GM21515 (cell line): ENCODE measurements around the gene TSPYL1.
"Not testable (repeated sequence)": the region's sequence is repeated elsewhere in the genome, so short reads cannot be mapped to it uniquely, and the experiment has no call there.

ENCODE experiments used
- ATAC-seq: cut with Tn5 transposase; IDR thresholded peaks from one replicate; pipeline ENCODE4 v1.9.1; 2021; ENCODE audit not compliant: unreplicated experiment

Gene TSPYL1

DNA sequence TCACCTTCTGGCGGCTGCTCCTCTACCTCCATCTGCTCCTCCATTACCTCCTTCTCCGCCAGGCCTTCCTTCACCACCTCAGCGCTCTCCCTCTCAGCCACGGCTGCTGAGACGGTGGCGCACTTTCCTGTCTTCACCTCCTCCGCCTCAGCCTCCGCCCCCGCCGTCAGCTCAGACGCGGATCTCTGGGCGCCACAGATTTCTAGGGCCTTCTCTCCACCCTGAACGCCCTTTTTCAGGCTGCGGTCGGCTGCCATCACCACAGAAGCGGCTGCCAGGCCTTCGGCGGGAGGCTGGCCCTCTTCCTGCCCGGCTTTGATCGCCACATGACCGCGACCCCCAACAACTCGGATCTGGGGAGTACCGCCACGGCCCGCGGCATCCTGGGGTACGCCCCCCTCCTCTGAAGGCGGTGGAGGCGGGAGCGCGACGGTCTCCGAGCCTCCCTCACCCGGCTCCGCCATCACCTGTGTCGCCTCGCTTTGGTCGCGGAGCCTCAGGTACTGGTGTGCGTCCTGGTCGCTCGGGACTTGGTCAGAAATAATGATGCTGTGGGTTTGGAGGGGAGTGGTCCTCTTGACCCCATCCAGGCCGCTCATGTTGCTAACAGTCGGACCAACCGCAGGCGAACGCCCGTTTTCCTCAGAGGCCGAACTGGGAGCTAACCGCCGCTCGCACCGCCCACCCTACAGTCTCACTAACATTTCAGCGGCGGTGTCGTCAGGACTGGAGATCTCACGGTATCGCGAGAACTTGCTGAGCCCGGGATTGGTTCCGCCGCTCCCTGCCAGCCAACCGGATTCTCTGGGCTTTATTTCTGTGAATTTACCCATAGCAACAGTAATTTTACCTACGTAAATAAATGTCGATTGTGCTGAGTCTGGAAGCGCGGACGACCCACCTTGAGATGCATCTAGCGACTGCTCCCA, at the start of gene TSPYL1:
Gene TSPYL1, minus strand, starts transcription at position 699 of the 929 bp plus-strand sequence. Its CDS starts 100 bp downstream, at position 599.
- ATAC-seq, result peak; percentile 93

DNA sequence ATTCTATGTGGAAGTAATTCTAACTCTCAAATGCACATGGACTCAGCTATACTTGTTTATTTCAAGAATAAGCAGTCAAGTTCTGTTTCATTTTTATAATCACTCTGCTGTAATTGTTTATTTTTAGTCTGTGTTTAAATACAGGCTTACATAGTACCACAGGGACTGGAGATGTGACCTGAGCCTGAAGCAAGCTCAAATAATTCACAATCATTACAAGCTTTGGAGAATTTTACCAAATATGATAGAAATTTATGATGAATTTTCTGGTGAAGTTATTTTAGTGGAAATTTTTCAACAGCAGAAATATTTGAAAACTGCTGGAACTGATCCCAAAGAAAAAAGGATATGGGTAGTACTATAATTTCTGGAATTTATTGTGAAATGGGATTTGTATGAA, 49.4 kb upstream of the TSPYL1 start:
- ATAC-seq, result no peak

DNA sequence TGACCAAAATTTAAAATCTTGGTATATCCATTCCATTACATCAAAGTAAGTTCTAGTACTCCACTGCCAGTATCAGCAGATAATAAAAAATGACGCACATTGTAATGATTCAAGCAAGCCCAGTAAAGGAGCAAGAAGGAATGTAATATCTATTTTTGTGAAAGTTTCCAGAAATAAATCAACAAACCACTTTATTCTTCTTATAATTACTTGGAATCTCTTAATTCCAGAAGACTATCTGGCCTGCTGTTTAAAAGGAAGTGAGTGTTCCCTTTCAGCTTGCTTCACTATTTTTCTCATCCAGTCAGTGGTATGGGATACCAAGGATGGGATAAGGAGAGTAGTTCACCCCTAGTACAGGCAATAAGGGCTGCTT, 48.8 kb upstream of the TSPYL1 start:
- no peak for ATAC-seq

DNA sequence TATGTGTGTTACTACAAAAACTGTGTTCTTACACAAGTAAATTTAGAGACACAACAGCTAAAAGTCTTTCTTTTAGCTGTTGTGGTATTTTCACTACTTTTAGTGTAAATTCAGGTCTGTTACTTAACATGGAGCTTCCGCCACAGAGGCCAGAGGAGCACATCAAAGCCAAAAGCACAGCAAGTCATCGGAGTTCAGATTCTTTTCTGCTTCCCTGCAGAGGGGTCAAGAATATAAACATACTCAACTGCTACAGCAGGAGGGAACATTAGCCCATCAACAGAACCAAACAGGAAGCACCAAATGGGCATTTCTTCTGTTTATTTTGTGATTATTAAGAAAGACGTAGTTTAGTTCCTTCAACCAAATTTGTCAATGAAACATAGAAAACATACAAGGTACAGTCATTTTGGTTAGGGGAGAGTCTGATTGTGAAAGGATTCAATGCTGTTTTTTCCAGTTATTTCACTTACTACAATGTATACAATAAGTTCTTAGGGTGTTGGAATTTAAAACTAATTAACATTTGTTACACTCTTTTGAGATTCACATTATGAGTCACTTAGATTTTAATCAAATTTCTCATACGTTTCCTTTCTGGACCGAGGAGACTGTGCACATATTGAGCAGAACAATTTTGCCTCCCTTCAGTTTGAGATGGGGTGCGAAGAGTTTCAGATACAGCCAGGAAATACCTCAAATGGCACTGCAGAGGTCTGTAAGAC, 48.2 kb upstream of the TSPYL1 start:
- no peak for ATAC-seq

DNA sequence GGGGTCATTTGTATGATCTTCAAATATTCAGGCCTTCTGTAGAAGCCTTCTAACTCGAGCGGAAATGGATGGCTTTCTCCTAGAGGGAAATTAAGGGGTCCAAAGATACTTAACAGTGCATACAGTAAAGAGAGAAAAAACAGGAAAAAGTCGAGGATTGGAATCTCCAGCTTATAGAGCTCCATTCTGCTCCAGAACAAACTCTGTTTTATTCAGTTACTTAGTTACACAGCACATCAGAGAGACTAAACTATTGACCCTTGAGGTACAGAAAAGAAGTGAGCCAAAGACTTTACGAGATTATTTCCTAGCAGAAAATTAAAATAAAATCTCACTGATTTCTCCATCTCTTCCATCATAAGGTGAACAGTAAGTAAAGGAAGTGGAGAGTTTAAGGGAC, 47.3 kb upstream of the TSPYL1 start:
- no peak for ATAC-seq

DNA sequence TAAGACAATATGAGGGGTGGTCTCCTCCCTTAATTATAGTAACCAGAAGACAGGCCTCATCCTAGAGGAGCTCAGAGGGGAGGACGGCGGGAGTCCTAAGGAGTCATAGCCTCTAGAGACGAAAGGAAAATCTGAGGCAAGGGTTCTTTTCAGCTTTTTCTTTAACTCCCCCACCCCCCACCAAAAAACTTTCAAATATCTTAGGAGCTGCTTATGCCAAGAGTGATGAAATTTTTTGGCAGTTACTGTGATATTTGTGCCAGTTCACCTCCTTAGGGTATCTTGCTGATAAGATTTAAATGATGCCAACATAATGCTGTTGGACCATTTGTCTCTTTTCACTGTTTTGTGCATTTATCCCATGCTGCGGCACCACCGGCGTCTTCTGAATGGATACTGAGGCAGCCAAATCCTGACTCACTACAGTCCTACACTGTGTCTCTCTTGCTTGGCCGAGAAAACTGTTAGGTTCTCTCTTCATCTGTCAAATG, 46.5 kb upstream of the TSPYL1 start:
- ATAC-seq, result no peak

DNA sequence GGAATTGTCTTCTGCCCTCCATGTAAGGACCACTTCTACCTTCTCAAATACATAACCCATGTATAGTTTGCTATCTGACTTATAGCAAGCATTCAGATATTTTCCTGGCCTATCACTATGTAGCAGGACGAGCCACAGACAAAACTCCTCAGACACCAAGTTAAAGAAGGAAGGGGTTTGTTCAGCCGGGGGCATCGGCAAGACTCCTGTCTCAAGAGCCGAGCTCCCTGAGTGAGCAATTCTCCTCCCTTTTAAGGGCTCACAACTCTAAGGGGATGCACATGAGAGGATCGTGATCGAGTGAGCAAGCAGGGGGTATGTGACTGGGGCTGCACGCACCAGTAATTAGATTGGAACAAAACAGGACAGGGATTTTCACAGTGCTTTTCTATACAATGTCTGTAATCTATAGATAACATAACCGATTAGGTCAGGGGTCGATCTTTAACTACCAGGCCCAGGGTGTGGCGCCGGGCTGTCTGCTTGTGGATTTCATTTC, 46.0 kb upstream of the TSPYL1 start:
- ATAC-seq, result not testable (repeated sequence)

DNA sequence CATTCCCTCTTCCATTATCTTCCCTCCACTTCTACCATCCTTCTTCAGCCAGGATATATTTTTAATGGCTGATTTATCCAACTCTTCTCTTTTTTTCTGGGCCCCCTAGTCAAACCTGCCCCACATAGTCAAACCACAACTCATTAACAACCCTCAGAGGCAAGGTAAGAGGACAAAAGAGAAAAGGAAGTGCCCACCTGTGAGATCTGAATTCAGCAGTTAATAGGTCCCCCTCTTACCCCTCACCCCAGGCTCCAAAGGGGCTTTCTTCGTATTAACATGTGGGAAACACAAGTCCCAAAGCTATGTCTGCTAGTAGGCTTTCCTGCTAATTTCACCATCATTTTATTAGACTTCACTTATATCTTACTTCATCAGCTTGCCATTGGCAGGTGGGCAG, 44.1 kb upstream of the TSPYL1 start:
- ATAC-seq, result no peak

DNA sequence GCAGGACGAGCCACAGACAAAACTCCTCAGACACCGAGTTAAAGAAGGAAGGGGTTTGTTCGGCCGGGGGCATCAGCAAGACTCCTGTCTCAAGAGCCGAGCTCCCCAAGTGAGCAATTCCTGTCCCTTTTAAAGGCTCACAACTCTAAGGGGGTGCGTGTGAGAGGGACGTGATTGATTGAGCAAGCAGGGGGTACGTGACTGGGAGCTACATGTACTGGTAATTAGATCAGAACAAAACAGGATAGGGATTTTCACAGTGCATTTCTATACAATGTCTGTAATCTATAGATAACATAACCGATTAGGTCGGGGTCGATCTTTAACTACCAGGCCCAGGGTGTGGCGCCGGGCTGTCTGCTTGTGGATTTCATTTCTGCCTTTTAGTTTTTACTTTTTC, 42.2 kb upstream of the TSPYL1 start:
- ATAC-seq, result not testable (repeated sequence)

DNA sequence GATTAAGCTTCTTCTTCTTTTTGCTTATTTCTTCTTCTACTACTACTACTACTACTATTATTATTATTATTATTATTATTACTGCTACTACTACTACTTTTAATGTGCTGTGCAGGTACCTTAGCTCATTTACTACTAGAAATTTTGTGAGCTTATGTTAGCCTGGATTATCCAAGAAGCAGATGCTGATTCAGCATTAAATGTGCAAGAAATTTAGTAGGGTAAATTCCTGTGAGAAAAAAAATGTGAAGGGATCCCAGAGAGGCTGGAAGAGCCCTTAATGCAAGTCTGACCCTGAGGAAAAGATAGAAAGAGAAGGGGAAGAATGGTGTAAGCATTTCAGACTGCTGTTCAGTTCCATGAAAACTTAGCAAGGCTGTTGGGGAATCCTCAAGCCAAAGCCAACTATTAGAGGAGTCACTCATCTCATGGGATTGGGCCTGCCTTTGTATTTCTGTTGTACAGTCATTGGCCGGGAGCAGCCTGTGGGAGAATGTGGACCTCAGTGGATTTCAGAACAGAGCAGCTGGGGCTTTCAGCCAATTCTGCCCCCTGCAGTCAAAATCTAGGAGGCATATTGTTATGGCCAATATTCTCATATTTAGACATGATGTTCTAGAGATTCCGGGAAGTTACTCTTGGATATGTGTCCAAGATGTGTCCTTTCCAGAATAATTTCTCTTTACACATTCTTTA, 37.2 kb upstream of the TSPYL1 start:
- ATAC-seq, result no peak

DNA sequence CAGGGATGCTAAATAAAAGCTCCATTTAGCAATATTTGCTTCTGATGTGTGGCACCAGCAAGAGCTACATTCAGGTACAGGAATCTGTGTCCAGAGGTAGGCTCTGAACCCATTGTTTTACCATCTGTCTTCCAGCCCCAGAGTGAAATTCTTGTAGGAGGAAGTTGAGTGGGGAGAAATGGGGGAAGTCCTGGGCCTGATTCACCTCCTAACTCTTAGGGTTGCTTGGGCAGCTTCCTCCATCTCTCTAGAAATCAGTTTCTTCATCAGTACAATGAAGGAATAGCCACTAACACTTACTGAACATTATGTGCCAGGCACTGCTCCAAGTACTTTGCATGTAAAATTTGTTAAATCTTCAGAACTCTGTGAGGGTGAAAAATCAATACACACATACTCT, 35.1 kb upstream of the TSPYL1 start:
- ATAC-seq, result no peak

DNA sequence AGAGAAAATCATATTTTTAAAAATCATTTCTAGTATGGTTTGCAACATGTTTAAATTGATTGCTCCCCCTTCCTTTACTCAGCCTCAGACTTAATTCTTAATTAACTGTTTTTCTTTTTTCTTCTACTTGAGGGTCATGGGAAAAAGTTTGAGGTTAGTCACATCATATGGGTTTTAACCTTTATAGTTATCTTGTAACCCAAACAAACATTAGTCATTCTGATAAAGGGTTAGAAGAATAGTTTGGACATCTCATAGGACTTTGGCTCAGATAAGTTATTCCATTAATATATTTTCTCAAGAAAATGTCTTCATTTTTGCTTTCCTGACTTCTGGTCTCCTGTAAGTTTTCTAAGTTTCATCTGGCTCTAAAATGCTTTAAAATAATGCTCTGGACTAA, 34.5 kb upstream of the TSPYL1 start:
- no peak for ATAC-seq

DNA sequence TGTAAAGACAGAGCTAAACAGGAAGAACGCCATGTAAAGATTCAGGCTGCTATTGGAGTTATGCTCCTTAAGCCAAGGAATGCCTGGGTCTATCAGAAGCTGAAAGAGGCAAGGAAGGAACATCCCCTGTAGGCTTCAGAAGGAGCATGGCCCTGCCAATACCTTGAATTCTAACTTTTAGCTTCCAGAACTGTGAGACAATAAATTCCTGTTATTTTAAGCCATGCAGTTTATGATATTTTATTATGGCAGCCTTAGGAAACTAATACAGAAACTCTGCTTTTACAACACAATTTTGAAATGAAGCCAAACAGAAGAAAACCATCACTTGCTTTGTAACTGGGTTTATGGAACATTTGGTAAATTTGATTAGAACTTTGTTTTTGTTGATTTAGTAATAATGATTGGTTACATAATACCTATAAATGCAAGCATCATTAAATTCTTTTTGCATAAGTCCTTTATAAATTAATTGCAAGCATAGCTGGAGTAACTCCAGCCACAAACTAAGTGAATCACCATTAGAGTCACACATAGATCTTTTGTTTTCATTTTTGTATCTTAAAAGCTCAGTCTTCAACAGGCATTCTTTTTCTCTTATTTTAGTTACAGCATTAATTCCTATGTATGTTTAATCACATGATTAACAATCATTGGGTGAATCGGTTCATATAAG, 33.5 kb upstream of the TSPYL1 start:
- ATAC-seq, result no peak

DNA sequence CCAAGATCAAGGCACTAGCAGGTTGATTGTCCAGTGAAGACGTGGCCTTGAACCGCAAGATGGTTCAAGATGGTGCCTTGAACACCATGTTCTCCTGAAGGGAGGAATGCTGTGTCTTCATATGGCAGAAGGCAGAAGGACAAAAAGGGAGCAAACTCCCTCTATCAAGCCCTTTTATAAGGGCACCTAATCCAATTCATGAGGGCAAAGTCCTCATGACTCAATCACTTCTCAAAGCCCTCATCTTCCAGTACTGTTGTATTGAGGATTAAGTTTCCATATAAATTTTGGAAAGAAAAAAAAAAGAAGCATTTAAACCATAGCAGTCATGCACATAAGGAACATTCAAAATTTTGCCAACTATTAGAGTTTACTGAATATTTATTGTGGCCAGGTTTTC, 29.9 kb upstream of the TSPYL1 start:
- no peak for ATAC-seq

DNA sequence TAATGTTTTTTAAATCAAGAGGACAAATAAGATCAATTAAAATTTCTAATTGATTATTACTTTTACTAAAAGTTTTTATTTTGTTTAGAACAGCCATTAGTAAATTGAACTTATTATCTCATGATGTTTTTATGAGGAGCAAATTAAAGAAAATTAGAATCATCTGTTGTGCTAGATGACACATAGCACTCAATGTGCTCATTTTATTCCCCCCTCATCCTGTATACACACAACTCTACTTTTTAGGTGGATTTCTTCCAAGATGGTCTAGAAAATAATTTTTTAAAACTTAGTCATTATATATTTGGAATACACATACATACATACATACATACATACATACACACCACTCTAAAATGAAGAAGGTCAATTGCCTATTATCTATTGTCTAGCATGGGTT, 29.3 kb upstream of the TSPYL1 start:
- no peak for ATAC-seq

DNA sequence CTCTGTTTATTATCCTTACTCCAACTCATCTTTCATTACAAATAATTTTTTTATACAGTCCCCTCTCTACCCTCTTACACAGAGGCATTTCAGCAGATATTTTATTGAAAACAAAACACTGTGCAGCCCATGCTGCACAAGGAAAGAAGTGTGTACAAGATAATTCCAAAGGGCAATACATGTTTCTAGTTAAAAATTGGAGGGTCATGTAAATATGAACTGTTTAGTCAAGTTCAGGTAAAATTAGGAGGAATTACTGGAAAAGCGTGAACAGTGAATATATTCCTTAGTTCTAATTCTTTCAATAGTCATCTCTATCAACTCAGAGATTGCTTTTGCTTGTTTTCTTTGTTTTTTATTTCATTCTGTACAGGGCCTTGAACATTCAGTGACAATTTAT, 27.9 kb upstream of the TSPYL1 start:
- no peak for ATAC-seq

DNA sequence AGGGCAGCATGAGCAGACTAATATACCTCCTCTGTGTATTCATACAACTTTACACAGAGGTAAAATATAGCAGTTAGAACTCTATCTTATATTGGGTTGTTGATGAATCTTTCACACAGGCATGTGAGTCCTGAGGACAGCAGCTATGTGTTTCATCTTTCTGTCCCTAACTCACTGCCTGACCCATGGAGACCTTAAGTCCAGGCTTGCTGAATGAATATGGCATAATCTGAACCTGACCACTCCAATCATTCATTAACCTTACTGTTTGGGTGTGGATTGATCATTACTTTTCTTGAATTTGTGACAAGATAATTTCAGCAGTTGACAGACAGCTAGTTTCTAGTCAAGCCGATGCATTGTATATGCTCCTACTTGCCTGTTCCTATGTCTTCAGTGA, 27.3 kb upstream of the TSPYL1 start:
- ATAC-seq, result no peak

DNA sequence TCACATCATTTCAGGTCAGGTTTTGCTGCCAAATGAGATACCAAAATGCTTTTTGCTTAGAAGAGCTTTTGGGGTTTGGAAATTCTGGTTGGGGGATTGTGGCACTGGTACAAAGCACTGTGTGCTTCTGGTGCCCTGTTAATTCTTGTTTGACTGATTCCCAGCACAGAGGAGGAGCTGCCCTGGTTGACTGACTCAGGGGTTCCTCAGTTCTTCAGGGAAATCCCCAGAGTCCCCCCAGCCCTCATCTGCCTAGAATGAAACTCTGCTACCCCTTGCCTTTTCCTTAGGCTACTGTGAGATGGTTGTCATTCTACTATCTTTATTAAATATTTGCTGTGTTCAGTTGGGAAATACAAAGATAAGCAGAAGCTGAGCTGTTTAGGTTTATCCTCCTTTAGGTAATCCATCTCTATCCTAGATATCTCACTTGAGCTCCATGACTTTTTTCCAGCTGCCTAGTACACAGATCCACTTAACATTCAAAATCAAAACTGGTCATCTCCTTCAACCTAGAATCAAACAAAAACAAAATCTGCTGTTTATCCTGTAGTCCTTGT, 24.9 kb upstream of the TSPYL1 start:
- no peak for ATAC-seq

DNA sequence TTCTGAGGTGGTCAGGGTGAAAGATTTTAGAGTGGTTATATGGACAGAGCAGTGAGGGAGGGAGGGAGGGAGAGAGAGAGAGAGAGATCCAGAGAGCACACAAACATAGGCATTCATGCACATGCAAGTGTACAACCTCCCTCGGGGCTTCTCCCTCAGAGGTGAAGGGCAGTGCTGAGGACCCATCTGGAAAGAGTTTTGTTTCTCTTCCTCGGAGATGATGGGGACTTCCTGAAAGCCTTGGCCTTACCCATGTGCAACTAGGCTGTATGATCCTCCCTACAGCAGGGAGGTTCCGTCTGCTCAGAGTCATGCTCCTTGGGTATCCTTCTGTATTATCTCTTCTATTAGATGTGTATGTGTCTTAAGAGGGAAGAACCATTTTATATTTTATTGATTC, 21.4 kb upstream of the TSPYL1 start:
- no peak for ATAC-seq

DNA sequence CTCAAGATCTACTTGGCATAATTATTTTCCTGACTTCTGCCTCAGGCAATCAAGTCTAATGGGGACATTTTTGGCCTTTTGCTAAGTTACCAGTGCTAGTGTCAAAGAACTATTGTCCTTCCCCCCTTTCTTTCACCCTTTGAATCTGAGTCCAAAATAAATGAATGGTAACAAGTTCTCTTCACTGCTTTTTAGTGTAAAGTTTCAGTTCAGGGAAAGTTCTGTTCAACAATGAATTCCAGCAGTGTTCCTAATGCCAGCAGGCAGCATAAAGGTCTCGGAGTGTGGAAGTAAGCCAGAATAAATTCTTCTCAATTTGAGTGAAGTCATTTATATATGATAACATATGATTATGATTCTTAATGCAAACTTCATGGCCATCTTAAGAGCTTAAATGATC, 20.8 kb upstream of the TSPYL1 start:
- no peak for ATAC-seq
